GM23338 (cell line): ENCODE measurements around the gene ONECUT3.

Experiments used
- CREB1 ChIP-seq: fragments of 250-450 bp; sonication (Bioruptor Pico); IDR thresholded peaks from 2 replicates; pipeline ENCODE4 v1.5.0; 2020; ENCODE audit warnings: low read depth, mild to moderate bottlenecking, moderate library complexity
- CTCF ChIP-seq, 2 experiments: fragments of 200-600 bp in 1 of 2; sonication (generic) in 1 of 2; conservative IDR thresholded peaks; 2 replicates each; pipeline versions ENCODE4 v1.5.1 to v1.6.1; 2016 to 2017; ENCODE audit warnings: antibody characterized with exemption in 2 of 2, low read depth in 2 of 2, mild to moderate bottlenecking in 2 of 2, moderate library complexity in 1 of 2
- ETS1 ChIP-seq: IDR thresholded peaks from 2 replicates; pipeline ENCODE4 v1.6.1; 2016; ENCODE audit warnings: antibody characterized with exemption
- EZH2 ChIP-seq: fragments of 200-600 bp; sonication (generic); IDR thresholded peaks from one replicate; pipeline ENCODE4 v1.8.0; 2017; ENCODE audit warnings: antibody characterized with exemption, mild to moderate bottlenecking, low read depth; ENCODE audit not compliant: unreplicated experiment
- EZH2phosphoT487 ChIP-seq: fragments of 200-600 bp; sonication (generic); IDR thresholded peaks from one replicate; pipeline ENCODE4 v1.8.1; 2018; ENCODE audit warnings: antibody characterized with exemption; ENCODE audit not compliant: unreplicated experiment
- JUNB ChIP-seq: IDR thresholded peaks from one replicate; pipeline ENCODE4 v1.6.1; 2016; ENCODE audit warnings: antibody characterized with exemption; ENCODE audit not compliant: unreplicated experiment
- NANOG ChIP-seq: IDR thresholded peaks from 2 replicates; pipeline ENCODE4 v1.6.1; 2016; ENCODE audit warnings: antibody characterized with exemption, borderline replicate concordance
- POLR2AphosphoS5 ChIP-seq: IDR thresholded peaks from 2 replicates; pipeline ENCODE4 v1.6.1; 2016; ENCODE audit warnings: antibody characterized with exemption, low read depth
- STAT1 ChIP-seq: IDR thresholded peaks from one replicate; pipeline ENCODE4 v1.6.1; 2016; ENCODE audit warnings: antibody characterized with exemption; ENCODE audit not compliant: unreplicated experiment
- ZNF114 ChIP-seq: fragments of 250-450 bp; sonication (Bioruptor Pico); IDR thresholded peaks from 2 replicates; pipeline ENCODE4 v1.5.0; 2020; ENCODE audit warnings: mild to moderate bottlenecking, moderate library complexity
- ZNF331 ChIP-seq: fragments of 250-450 bp; sonication (Bioruptor Pico); IDR thresholded peaks from 2 replicates; pipeline ENCODE4 v1.5.0; 2020; ENCODE audit warnings: low read depth, mild to moderate bottlenecking, moderate library complexity
- ZNF462 ChIP-seq: fragments of 250-450 bp; sonication (Bioruptor Pico); IDR thresholded peaks from 2 replicates; pipeline ENCODE4 v1.5.0; 2020; ENCODE audit warnings: mild to moderate bottlenecking, moderate library complexity
- TF ChIP-seq, protein P1 (sequence below): IDR thresholded peaks from one replicate; pipeline ENCODE4 v1.6.1; 2018; ENCODE audit warnings: antibody characterized with exemption; ENCODE audit not compliant: unreplicated experiment

DNA sequence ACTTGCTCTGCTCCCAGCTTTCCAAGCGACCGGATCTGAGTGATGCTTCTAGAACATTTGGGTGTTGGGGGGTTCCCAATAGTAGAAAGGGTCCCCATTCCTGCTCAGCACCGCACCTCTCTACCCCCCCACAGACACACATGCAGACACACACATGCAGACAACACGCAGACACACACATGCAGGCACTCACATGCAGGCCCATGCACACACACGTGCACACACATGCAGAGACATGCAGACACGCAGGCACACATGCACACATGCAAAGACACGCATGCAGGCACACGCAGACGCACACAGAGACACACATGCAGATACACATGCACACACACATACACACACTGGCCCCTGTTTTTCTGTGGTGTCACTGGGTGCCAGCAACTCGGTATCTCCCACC, 23.8 kb downstream of the ONECUT3 start:
- TF ChIP-seq EZH2 = no peak
- TF ChIP-seq CTCF (conservative IDR thresholded peaks at IDR 0.05; ENCODE audit: low read depth in 2 of 2) = no peak
- TF ChIP-seq POLR2AphosphoS5 = no peak
- TF ChIP-seq CREB1 (CRISPR knock-in tag) = no peak
- no peak for TF ChIP-seq EZH2phosphoT487
- TF ChIP-seq, protein P1, sequence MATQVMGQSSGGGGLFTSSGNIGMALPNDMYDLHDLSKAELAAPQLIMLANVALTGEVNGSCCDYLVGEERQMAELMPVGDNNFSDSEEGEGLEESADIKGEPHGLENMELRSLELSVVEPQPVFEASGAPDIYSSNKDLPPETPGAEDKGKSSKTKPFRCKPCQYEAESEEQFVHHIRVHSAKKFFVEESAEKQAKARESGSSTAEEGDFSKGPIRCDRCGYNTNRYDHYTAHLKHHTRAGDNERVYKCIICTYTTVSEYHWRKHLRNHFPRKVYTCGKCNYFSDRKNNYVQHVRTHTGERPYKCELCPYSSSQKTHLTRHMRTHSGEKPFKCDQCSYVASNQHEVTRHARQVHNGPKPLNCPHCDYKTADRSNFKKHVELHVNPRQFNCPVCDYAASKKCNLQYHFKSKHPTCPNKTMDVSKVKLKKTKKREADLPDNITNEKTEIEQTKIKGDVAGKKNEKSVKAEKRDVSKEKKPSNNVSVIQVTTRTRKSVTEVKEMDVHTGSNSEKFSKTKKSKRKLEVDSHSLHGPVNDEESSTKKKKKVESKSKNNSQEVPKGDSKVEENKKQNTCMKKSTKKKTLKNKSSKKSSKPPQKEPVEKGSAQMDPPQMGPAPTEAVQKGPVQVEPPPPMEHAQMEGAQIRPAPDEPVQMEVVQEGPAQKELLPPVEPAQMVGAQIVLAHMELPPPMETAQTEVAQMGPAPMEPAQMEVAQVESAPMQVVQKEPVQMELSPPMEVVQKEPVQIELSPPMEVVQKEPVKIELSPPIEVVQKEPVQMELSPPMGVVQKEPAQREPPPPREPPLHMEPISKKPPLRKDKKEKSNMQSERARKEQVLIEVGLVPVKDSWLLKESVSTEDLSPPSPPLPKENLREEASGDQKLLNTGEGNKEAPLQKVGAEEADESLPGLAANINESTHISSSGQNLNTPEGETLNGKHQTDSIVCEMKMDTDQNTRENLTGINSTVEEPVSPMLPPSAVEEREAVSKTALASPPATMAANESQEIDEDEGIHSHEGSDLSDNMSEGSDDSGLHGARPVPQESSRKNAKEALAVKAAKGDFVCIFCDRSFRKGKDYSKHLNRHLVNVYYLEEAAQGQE = no peak
- no peak for TF ChIP-seq STAT1
- TF ChIP-seq ETS1 = no peak
- no peak for TF ChIP-seq ZNF331 (CRISPR knock-in tag)
- TF ChIP-seq NANOG = no peak
- no peak for TF ChIP-seq JUNB
- no peak for TF ChIP-seq ZNF114 (CRISPR knock-in tag)
- no peak for TF ChIP-seq ZNF462 (CRISPR knock-in tag)
